T-helper 2 cell (primary cell): ENCODE data around the gene GALNT12.

ENCODE experiments used
- DNase-seq, 5 experiments: peaks; one replicate each; pipeline versions ENCODE4 v3.0.0 to v3.0.0-alpha.2; 2012 to 2022

Gene GALNT12

GRCh38 chr9:98805506-98806272 is 1.8 kb upstream of the GALNT12 start:
- DNase-seq: no peak

- DNase-seq: no peak
Measured at GRCh38 chr9:98806394-98807035, 955 bp upstream of the GALNT12 start.

GRCh38 chr9:98807814-98808195 is 335 bp downstream of the GALNT12 start:
- peak in 2 of 5 experiments; percentile 4 to 70 for DNase-seq

DNA sequence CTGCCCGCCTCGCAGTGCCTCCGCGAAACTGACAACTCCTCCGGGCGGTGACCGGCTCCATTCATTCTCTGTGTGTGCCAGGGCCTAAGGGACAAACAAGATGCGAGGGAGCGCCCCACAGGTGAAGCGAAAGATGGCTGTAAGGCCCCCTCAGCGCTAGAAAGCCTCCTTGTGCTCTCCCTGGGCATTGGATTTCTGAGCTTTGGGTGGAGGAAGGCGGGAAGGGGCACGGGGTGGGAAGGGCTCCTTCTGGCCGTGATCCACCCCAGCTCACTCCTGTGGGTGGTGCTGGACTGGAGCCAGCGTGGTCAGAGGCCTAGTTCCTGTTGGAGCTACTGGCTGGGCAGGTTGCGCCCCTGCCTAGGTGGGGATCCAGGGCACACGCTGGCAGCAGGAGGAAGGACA is 943 bp downstream of the GALNT12 start:
- DNase-seq: no peak

DNA sequence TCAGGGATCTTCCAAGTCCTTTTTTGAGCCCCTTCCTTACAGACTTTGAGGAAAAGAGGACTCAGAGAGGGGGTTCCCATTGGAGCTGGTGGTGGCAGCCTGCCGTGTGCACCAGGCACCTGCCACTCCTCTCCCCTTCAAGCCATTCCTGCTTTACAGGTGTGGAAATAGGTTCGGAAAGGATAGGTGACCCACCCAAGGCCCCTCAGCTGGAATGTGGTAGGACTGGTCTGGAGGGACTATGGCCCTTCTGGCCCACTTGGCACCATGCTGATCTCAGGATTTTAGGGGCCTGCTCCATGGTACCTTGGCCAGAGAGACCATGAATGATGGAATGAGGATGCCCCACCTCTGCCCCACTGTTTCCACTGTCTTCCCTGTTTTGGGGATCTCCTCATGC is 1.4 kb downstream of the GALNT12 start:
- DNase-seq: no peak

DNA sequence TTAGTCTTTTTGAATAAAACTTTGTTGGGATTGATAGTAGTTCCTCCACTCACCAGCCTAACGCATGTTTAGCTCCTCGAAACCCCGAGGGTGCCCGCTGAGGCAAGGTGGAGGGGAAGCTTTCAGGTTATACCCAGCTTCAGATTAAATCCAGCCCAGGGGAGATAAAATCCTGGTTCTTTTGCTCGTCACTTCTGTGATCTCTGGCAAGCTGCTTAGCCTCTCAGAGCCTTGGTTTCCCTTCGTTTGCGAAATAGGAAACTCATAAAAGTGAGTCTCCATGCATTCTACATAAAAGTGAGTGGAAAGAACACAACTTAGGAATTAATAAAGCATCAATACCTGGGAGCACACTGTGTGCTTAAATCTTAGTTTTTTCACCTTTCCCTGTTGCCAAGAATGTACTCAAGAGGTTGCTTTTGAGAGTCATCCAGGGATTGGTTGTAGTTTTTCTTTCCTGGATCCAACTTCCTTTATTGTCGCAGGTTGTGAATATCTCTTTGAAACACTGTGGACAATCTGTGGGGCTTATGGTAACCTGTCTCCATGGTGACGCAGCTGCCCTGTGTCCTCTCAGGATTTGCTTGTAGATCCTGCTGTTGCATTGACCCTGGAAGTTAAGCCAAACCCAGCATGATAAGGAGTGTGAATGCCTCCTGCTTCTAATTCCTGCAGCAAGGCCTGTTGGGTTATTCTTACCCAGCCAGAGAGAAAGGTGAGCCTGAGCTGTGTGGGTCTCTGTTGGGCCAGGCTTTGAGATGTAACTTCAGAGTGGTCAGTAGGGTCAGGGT is 2.0 kb downstream of the GALNT12 start:
- DNase-seq: no peak

DNA sequence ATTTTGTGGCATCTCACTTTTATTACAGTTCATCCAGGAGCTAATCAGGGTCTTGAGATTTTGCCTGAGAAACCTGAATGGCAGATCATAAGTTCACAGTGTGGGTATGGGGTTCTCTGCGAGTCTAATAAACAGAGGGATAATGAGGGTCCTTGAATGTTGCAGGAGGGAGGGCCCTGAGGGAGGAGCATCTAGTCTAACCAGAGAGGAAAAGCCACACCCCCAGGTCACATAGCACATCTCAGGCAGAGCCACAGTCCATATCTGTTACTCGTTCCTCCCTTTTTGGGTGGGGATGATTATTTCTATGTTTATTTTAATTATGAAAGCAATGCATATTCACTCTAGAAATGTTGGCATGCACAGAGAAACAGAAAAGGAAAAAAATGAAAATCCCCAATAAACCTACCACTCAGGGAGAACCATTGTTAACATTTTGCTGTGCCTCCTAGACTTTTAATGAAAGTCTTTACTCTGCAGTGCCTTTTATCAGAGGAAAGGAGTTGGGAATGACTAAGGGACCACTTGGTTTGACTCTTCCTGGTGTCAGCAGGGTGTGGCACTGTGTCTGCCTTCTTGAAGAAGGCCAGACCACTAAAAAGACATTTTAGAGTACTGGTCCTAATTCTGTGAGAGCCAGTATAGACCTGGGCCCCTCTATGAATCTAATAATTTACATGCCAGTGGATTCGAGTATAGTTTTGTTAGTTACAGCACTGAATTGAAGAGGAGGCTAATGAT is 2.8 kb downstream of the GALNT12 start:
- no peak for DNase-seq

DNA sequence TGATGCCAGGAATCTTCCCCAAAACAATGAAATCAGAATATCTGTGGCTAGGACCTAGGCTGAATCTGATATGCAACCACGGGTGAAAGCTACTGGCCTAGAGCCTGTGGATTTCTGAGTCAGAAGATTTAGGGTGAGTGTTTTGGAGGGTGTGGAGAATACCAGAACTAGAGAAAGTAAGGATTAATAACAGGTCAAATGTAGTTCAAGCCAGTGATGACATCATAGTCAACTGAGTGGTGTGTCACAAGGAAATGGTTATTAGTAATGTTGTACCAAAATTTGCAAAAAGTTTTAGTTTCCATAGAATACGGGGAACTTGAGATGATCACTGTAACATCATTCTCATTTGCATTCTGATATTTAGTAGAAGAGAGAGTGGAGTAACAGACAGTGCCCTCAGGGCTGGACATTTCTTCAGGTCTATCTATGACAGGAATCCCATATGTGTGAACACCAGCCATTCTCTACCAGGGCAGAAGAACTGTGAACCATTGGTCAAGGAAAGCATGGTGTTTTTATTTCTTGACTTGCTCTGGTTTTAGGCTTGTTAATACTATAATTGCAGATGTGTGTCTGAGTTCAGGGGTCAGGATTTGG is 3.7 kb downstream of the GALNT12 start:
- DNase-seq: peak in 1 of 5 experiments; percentile 11

- no peak for DNase-seq
Measured at GRCh38 chr9:98815391-98815951, 8.0 kb downstream of the GALNT12 start.

DNA sequence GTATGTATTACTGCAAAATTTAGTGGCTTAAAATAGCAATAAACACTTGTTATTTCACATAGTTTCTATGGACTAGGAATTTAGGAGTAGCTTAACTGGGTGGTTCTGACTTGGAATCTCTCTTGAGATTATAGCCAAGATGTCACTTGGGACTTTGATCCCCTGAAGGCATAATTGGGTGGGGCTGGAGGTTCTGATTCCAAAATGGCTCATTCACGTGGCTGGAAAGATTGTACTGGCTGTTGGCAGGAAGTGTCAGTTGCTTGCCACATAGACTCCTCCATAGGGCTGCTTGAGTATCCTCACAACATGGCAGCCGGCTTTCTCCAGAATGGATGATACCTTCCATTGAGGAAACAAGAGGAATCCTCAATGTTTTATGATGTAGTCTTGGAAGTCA is 11.3 kb downstream of the GALNT12 start:
- DNase-seq: no peak

GRCh38 chr9:98819231-98819630 is 11.8 kb downstream of the GALNT12 start:
- DNase-seq: no peak

GRCh38 chr9:98821831-98822230 is 14.4 kb downstream of the GALNT12 start:
- no peak for DNase-seq

GRCh38 chr9:98822661-98823060 is 15.2 kb downstream of the GALNT12 start:
- no peak for DNase-seq

GRCh38 chr9:98823666-98824334 is 16.3 kb downstream of the GALNT12 start:
- DNase-seq: no peak

DNA sequence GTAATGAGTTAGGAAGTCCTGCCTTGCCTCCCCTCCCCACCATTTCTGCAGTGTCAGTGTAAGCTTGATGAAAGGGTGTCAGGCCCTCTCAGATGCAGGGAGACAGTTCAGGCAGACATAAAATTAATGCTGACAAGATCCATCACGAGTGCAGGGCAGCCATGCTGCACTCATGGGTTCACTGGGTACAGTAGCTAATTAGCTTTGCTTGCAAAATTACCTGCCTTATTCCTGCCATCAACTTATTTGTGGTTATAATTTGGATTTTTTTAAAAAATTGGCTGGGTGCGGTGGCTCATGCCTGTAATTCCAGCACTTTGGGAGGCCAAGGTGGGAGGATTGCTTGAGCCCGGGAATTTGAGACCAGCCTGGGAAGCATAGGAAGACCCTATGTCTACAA is 17.9 kb downstream of the GALNT12 start:
- no peak for DNase-seq

- no peak for DNase-seq
Measured at GRCh38 chr9:98826716-98827115, 19.2 kb downstream of the GALNT12 start.

DNA sequence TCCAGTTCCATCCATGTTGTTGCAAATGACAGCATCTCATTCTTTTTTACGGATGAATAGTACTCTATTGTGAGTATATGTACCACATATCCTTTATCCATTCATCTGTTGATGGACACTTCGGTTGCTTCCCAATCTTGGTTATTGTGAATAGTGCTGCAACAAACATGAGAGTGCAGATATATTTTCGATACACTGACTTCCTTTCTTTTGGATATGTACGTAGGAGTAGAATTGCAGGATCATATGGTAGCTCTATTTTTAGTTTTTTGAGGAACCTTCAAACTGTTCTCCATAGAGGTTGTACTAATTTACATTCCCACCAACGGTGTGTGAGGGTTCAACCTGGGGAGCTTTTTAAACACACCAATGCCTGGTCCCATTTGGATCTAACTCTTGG is 22.3 kb downstream of the GALNT12 start:
- no peak for DNase-seq

DNA sequence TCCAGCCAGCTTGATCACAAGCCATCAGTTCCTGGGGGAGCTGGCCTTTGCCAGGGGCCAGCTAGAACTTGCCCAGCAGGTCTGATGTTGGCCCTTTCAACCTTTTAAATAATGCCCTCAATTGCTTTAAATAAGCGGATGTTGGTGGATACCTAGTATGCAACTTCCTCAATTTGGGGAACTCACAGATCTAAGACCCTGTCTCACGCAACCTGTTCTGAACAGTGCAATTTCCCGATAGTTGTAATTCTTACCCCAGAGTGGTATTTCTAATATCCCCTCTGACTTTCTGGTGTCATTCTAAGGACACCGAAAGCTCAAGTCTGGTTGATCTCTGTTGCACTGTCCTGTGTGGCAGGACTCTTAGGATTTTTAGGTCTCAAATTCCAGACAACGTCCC is 23.1 kb downstream of the GALNT12 start:
- DNase-seq: no peak

GRCh38 chr9:98831696-98832095 is 24.2 kb downstream of the GALNT12 start:
- DNase-seq: no peak

DNA sequence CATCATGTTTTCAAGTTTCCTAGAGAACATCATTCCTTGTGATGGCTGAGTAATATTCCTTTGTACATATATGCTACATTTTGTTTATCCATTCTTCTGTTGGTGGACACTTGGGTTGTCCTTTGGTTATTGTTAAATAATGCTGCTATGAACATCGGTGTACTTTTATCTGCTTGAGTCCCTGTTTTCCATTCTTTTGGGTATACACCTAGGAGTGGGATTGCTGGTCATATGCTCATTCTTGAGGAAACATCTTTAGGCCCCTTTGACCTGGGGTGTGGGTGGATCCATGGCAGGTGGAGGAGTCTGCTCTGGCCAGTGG is 25.3 kb downstream of the GALNT12 start:
- DNase-seq: no peak

DNA sequence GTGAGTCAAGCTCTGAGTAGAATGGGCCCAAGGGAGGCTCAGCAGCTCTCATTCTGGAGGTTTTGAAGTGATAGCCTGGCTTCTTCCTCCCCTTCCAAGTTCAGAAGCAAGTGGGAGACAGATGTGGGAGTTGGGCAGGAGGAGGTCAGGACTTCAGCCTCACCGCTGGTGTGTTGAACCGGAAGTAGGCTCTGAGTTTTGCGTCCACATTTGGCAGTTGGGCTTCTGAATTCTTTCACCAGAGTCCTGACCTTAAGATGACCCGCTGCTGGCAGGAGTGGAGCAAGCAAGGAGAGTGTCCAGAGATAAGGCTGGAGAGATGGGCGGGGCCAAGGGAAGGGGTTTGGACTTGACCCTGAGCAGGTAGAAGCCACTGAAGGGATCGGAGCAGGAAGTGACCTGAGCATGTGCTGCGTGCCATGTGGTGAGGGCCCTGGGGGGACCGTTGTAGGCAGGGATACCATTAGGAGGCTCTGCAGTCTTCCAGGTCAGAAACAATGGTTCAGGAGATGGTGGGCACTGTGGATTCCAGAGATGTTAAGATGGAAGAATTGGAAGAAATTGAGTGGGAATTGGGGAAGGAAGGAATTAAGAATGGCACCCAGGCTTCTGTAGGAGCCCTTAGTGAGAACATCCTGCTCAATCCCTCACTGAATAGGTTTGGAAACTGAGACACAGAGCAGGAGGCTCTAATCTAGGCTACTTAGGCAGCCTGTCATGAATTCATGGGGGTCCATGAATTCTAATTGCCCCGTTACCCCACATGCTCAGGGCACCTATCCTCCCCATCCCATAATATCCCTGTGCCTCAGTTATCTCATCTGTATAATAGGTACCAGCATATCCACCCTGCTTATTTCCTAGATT is 25.9 kb downstream of the GALNT12 start:
- DNase-seq: no peak
